GM23338 (cell line): ENCODE results near the gene GRIPAP1. TPM values are rescaled to one million over a fixed set of nuclear protein-coding genes. Genes with fewer than 3 reads are reported as not detected.

Experiments used
- ATAC-seq: fragments of 200-7000 bp; cut with Tn5 transposase; 3 replicates; pipeline ENCODE4 v1.9.1; 2020
- DNase-seq: peaks from one replicate; pipeline ENCODE4 v3.0.0-alpha.2; 2015; ENCODE audit warnings: low spot score
- H2AFZ ChIP-seq: fragments of 200-600 bp; sonication (generic); 2 replicates; pipeline ENCODE4 v1.8.0; 2016; ENCODE audit warnings: antibody characterized with exemption, mild to moderate bottlenecking, moderate library complexity
- H3F3A ChIP-seq: fragments of 200-600 bp; sonication (generic); replicated peaks from 2 replicates; pipeline ENCODE4 v1.8.0; 2017; ENCODE audit warnings: antibody characterized with exemption, mixed run types, low read depth
- H3K27ac ChIP-seq: fragments of 200-600 bp; sonication (generic); 2 replicates; pipeline ENCODE4 v1.6.1; 2016; ENCODE audit warnings: low read depth
- H3K27me3 ChIP-seq: fragments of 200-600 bp; sonication (generic); 2 replicates; pipeline ENCODE4 v1.8.0; 2016; ENCODE audit warnings: mild to moderate bottlenecking, mixed run types, moderate library complexity; ENCODE audit not compliant: insufficient read depth
- H3K36me3 ChIP-seq: fragments of 200-600 bp; sonication (generic); 2 replicates; pipeline ENCODE4 v1.8.0; 2016; ENCODE audit warnings: mild to moderate bottlenecking; ENCODE audit not compliant: insufficient read depth
- H3K4me1 ChIP-seq: fragments of 200-600 bp; sonication (generic); 2 replicates; pipeline ENCODE4 v1.8.0; 2016; ENCODE audit warnings: mild to moderate bottlenecking, moderate library complexity; ENCODE audit not compliant: insufficient read depth
- H3K4me2 ChIP-seq: fragments of 200-600 bp; sonication (generic); 2 replicates; pipeline ENCODE4 v1.7.1; 2017; ENCODE audit warnings: mixed run types
- H3K4me3 ChIP-seq: fragments of 200-600 bp; sonication (generic); 2 replicates; pipeline ENCODE4 v1.6.1; 2016; ENCODE audit warnings: mixed run types
- H3K79me2 ChIP-seq: fragments of 200-600 bp; sonication (generic); replicated peaks from 2 replicates; pipeline ENCODE4 v1.8.0; 2017; ENCODE audit warnings: mild to moderate bottlenecking; ENCODE audit not compliant: insufficient read depth
- H3K9me2 ChIP-seq: fragments of 200-600 bp; sonication (generic); 2 replicates; pipeline ENCODE4 v1.8.0; 2017; ENCODE audit not compliant: insufficient read depth
- H4K20me1 ChIP-seq: fragments of 200-600 bp; sonication (generic); replicated peaks from 2 replicates; pipeline ENCODE4 v1.8.0; 2017; ENCODE audit warnings: mild to moderate bottlenecking; ENCODE audit not compliant: insufficient read depth
- H3K27ac Mint-ChIP-seq: 2 replicates; pipeline ENCODE4 v1.8.0; 2020; ENCODE audit warnings: inconsistent platforms, mild to moderate bottlenecking, moderate library complexity, mixed read lengths
- H3K27me3 Mint-ChIP-seq: 3 replicates; pipeline ENCODE4 v1.8.0; 2022; ENCODE audit warnings: low read depth, mild to moderate bottlenecking, moderate library complexity, mixed read lengths, inconsistent platforms; ENCODE audit not compliant: insufficient read depth, poor library complexity
- H3K36me3 Mint-ChIP-seq: 3 replicates; pipeline ENCODE4 v1.8.0; 2021; ENCODE audit warnings: low read depth, mild to moderate bottlenecking, inconsistent platforms, moderate library complexity, mixed read lengths
- H3K4me1 Mint-ChIP-seq: 3 replicates; pipeline ENCODE4 v1.8.0; 2020; ENCODE audit warnings: mild to moderate bottlenecking, inconsistent platforms, mixed read lengths
- H3K4me3 Mint-ChIP-seq: 3 replicates; pipeline ENCODE4 v1.8.0; 2021; ENCODE audit warnings: moderate library complexity, mild to moderate bottlenecking, inconsistent platforms, mixed read lengths
- H3K9me3 Mint-ChIP-seq: 3 replicates; pipeline ENCODE4 v1.8.0; 2020; ENCODE audit warnings: moderate library complexity, mild to moderate bottlenecking, inconsistent platforms, mixed read lengths
- polyA plus RNA-seq: library from polyadenylated mRNA; unstranded; fragments of >200 nt; fragmentation: Nextera tagmentation; extraction: Ambion mirVana; gene quantifications from 2 replicates; pipeline ENCODE4 v1.2.1, GENCODE V29; 2016
- total RNA-seq: library from RNA; depleted of rRNA; stranded (reverse); fragments of >200 nt; shearing (Covaris generic); gene quantifications from 2 replicates; pipeline ENCODE4 v1.2.3, GENCODE V29; 2014
- TF ChIP-seq, protein P1 (sequence below): fragments of 250-450 bp; sonication (Bioruptor Pico); IDR thresholded peaks from 2 replicates; pipeline ENCODE4 v1.5.0; 2020; ENCODE audit warnings: mild to moderate bottlenecking, moderate library complexity
- TF ChIP-seq, protein P2 (sequence below): IDR thresholded peaks from one replicate; pipeline ENCODE4 v1.6.1; 2018; ENCODE audit warnings: antibody characterized with exemption; ENCODE audit not compliant: unreplicated experiment

GRIPAP1 gene
- total and polyA plus RNA-seq, 2 experiments from 2014 or later: 39.1 to 62.2 TPM

DNA sequence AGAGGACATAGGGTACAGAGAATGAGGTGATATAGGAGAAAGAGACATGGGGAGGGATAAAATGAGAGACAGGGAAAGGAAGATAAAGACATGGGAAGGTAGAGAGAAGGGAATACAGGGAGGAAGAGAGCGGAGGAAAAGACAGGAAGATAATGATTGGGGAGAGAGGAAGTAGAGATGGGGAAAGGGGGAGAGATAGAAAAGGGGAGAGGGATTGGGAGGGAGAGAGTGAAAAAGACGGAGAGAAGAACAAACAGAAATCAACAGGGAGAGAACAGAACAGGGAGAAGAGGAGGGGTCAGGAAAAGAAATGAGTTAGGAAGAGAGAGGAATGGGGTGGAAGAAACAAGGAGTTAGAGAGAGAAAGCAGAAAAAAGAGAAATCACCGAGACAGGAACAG lies 4.6 kb downstream of the GRIPAP1 start (continued):
- TF ChIP-seq, protein P1, sequence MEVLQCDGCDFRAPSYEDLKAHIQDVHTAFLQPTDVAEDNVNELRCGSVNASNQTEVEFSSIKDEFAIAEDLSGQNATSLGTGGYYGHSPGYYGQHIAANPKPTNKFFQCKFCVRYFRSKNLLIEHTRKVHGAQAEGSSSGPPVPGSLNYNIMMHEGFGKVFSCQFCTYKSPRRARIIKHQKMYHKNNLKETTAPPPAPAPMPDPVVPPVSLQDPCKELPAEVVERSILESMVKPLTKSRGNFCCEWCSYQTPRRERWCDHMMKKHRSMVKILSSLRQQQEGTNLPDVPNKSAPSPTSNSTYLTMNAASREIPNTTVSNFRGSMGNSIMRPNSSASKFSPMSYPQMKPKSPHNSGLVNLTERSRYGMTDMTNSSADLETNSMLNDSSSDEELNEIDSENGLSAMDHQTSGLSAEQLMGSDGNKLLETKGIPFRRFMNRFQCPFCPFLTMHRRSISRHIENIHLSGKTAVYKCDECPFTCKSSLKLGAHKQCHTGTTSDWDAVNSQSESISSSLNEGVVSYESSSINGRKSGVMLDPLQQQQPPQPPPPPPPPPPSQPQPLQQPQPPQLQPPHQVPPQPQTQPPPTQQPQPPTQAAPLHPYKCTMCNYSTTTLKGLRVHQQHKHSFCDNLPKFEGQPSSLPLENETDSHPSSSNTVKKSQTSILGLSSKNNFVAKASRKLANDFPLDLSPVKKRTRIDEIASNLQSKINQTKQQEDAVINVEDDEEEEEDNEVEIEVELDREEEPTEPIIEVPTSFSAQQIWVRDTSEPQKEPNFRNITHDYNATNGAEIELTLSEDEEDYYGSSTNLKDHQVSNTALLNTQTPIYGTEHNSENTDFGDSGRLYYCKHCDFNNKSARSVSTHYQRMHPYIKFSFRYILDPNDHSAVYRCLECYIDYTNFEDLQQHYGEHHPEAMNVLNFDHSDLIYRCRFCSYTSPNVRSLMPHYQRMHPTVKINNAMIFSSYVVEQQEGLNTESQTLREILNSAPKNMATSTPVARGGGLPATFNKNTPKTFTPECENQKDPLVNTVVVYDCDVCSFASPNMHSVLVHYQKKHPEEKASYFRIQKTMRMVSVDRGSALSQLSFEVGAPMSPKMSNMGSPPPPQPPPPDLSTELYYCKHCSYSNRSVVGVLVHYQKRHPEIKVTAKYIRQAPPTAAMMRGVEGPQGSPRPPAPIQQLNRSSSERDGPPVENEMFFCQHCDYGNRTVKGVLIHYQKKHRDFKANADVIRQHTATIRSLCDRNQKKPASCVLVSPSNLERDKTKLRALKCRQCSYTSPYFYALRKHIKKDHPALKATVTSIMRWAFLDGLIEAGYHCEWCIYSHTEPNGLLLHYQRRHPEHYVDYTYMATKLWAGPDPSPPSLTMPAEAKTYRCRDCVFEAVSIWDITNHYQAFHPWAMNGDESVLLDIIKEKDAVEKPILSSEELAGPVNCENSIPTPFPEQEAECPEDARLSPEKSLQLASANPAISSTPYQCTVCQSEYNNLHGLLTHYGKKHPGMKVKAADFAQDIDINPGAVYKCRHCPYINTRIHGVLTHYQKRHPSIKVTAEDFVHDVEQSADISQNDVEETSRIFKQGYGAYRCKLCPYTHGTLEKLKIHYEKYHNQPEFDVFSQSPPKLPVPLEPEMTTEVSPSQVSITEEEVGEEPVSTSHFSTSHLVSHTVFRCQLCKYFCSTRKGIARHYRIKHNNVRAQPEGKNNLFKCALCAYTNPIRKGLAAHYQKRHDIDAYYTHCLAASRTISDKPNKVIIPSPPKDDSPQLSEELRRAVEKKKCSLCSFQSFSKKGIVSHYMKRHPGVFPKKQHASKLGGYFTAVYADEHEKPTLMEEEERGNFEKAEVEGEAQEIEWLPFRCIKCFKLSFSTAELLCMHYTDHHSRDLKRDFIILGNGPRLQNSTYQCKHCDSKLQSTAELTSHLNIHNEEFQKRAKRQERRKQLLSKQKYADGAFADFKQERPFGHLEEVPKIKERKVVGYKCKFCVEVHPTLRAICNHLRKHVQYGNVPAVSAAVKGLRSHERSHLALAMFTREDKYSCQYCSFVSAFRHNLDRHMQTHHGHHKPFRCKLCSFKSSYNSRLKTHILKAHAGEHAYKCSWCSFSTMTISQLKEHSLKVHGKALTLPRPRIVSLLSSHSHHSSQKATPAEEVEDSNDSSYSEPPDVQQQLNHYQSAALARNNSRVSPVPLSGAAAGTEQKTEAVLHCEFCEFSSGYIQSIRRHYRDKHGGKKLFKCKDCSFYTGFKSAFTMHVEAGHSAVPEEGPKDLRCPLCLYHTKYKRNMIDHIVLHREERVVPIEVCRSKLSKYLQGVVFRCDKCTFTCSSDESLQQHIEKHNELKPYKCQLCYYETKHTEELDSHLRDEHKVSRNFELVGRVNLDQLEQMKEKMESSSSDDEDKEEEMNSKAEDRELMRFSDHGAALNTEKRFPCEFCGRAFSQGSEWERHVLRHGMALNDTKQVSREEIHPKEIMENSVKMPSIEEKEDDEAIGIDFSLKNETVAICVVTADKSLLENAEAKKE (CRISPR knock-in tag): no peak

DNA sequence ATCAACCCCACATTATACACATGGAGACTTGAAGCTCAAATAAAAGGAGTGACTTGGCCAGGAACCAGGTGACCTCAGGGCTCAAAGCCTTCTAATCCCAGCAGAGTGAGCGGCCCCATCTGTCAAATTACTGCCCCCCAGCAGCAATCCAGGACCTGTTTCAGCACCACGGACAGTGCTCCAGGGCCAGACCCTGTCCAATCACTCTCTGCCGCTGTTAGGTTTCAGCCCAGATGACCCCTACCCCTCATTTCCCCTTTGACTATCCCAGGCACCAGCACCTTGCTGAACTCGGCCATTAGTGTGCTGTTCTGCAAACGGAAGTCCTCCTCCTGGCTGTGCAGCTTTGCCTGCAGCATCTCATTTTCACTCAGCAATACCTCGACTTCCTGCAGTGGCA lies 5.1 kb downstream of the GRIPAP1 start:
- Histone ChIP-seq H3K79me2 (peaks cover 12% of the 10 kb centered on the region), H3K9me2 (no peaks in the 10 kb centered on the region), H3K36me3 (no peaks in the 10 kb centered on the region), H3K4me1 (no peaks in the 10 kb centered on the region), H4K20me1 (peaks cover 3% of the 10 kb centered on the region; the same call in 1 of the 2 replicates), H3K4me3 (no peak overlapping the region), H3K27me3 (no peaks in the 10 kb centered on the region), H3K27ac (no peak overlapping the region), H2AFZ (no peak overlapping the region), H3K4me2 (no peak overlapping the region), H3F3A (no peaks in the 10 kb centered on the region)
- Mint-ChIP-seq H3K27me3 (peaks cover 6% of the 10 kb centered on the region), H3K36me3 (peaks cover 72% of the 10 kb centered on the region), H3K4me3 (no peak overlapping the region), H3K4me1 (peaks cover 8% of the 10 kb centered on the region; the same call in 2 of the 3 replicates), H3K9me3 (no peaks in the 10 kb centered on the region), H3K27ac (no peak overlapping the region)
- TF ChIP-seq, protein P2, sequence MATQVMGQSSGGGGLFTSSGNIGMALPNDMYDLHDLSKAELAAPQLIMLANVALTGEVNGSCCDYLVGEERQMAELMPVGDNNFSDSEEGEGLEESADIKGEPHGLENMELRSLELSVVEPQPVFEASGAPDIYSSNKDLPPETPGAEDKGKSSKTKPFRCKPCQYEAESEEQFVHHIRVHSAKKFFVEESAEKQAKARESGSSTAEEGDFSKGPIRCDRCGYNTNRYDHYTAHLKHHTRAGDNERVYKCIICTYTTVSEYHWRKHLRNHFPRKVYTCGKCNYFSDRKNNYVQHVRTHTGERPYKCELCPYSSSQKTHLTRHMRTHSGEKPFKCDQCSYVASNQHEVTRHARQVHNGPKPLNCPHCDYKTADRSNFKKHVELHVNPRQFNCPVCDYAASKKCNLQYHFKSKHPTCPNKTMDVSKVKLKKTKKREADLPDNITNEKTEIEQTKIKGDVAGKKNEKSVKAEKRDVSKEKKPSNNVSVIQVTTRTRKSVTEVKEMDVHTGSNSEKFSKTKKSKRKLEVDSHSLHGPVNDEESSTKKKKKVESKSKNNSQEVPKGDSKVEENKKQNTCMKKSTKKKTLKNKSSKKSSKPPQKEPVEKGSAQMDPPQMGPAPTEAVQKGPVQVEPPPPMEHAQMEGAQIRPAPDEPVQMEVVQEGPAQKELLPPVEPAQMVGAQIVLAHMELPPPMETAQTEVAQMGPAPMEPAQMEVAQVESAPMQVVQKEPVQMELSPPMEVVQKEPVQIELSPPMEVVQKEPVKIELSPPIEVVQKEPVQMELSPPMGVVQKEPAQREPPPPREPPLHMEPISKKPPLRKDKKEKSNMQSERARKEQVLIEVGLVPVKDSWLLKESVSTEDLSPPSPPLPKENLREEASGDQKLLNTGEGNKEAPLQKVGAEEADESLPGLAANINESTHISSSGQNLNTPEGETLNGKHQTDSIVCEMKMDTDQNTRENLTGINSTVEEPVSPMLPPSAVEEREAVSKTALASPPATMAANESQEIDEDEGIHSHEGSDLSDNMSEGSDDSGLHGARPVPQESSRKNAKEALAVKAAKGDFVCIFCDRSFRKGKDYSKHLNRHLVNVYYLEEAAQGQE: peak; percentile 73
- TF ChIP-seq, protein P1 (CRISPR knock-in tag): no peak
- ATAC-seq (peak; percentile 32; the same call in 2 of the 3 replicates), DNase-seq (peak; percentile 35)
